Breast epithelium (tissue), 4 donors: ENCODE data around the gene AKR1C8. TPM values are rescaled to one million over a fixed set of nuclear protein-coding genes. Genes with fewer than 3 reads are reported as not detected.
"Not testable (repeated sequence)": the region's sequence is repeated elsewhere in the genome, so short reads cannot be mapped to it uniquely, and the experiment has no call there.

Experiments
- DNase-seq, 2 donors: peaks; one replicate each; pipeline ENCODE4 v3.0.0-alpha.2; 2019; ENCODE audit warnings: low spot score in 2 of 2
- H3K27ac ChIP-seq, 2 donors: fragments of 200-600 bp; sonication (generic) in 1 of 2; one replicate each; pipeline ENCODE4 v1.5.1; 2016 to 2019; ENCODE audit warnings: mild to moderate bottlenecking in 1 of 2
- H3K27me3 ChIP-seq, 2 donors: fragments of 200-600 bp; sonication (generic) in 1 of 2; one replicate each; pipeline versions ENCODE4 v1.5.1 to v1.6.0; 2017 to 2019; ENCODE audit warnings: control low read depth in 1 of 2, mild to moderate bottlenecking in 1 of 2
- H3K36me3 ChIP-seq: fragments of 200-600 bp; one replicate; pipeline ENCODE4 v1.5.1; 2019
- H3K4me1 ChIP-seq, 2 donors: fragments of 200-600 bp; sonication (generic); one replicate each; pipeline ENCODE4 v1.5.1; 2016 to 2019; ENCODE audit warnings: control low read depth in 1 of 2
- H3K4me3 ChIP-seq, 3 donors: fragments of 200-600 bp; sonication (generic); 1 replicate in 2 of 3; 2 replicates in 1 of 3; pipeline ENCODE4 v1.5.1; 2016 to 2019; ENCODE audit warnings: mild to moderate bottlenecking in 3 of 3, moderate library complexity in 2 of 3
- H3K9me3 ChIP-seq, 2 donors: fragments of 200-600 bp; sonication (generic) in 1 of 2; one replicate each; pipeline ENCODE4 v1.5.1; 2016 to 2019; ENCODE audit warnings: control low read depth in 1 of 2
- CTCF ChIP-seq, 3 donors: fragments of 450-650 bp; IDR thresholded peaks; one replicate each; pipeline ENCODE4 v1.5.1; 2016 to 2017; ENCODE audit warnings: antibody characterized with exemption in 3 of 3, mild to moderate bottlenecking in 3 of 3, moderate library complexity in 3 of 3
- POLR2A ChIP-seq: fragments of 450-650 bp; IDR thresholded peaks from one replicate; pipeline ENCODE4 v1.6.1; 2016; ENCODE audit warnings: antibody characterized with exemption, mild to moderate bottlenecking, moderate library complexity
- POLR2AphosphoS5 ChIP-seq, 3 donors: sonication (generic); formaldehyde crosslinking; IDR thresholded peaks; one replicate each; pipeline ENCODE4 v1.6.1; 2017; ENCODE audit warnings: antibody characterized with exemption in 3 of 3
- intact Hi-C: fragments of 100-400 bp; cut with DNase I; formaldehyde crosslinking; loops from one replicate; pipeline ENCODE4 v1.15.1; 2023; ENCODE audit warnings: low total_unique reads
- total RNA-seq, 3 donors: library from RNA; depleted of rRNA; stranded (reverse); fragments of >200 nt; gene quantifications; one replicate each; pipeline ENCODE4 v1.1.0, GENCODE V29; 2016

AKR1C8 gene
- total RNA-seq, 3 donors from 2014 or later, result 0.33 to 0.73 TPM; not detected in 1

- no peaks in the 10 kb centered on the region for H3K27me3 ChIP-seq
- peaks cover 0 to 9% of the 10 kb centered on the region in 2 donors for H3K9me3 ChIP-seq
- H3K4me1 ChIP-seq, result no peaks in the 10 kb centered on the region
- H3K36me3 ChIP-seq, result no peaks in the 10 kb centered on the region
- no peak overlapping the region for H3K27ac ChIP-seq
- no peak for DNase-seq
- TF ChIP-seq POLR2AphosphoS5 (IDR thresholded peaks at IDR 0.05) (no peak), CTCF (IDR thresholded peaks at IDR 0.05) (no peak), POLR2A (no peak)
- H3K4me3 ChIP-seq, result no peak overlapping the region
- intact Hi-C loops, result no loop called here
Observed at GRCh38 chr10:5219262-5219661, 34.3 kb upstream of the AKR1C8 start.

GRCh38 chr10:5216801-5217200 lies 31.9 kb upstream of the AKR1C8 start:
- intact Hi-C loops, result no loop called here
- DNase-seq, result no peak
- TF ChIP-seq POLR2A, result no peak
- TF ChIP-seq POLR2AphosphoS5 (IDR thresholded peaks at IDR 0.05), result no peak
- TF ChIP-seq CTCF (IDR thresholded peaks at IDR 0.05), result no peak

GRCh38 chr10:5211696-5212536 lies 27.0 kb upstream of the AKR1C8 start:
- TF ChIP-seq POLR2A, result no peak
- no peaks in the 10 kb centered on the region for H3K4me1 ChIP-seq
- no peak for DNase-seq
- H3K4me3 ChIP-seq, result no peak overlapping the region
- intact Hi-C loops, result no loop called here
- no peaks in the 10 kb centered on the region for H3K36me3 ChIP-seq
- H3K9me3 ChIP-seq, result peaks cover 0 to 3% of the 10 kb centered on the region in 2 donors
- no peaks in the 10 kb centered on the region for H3K27me3 ChIP-seq
- H3K27ac ChIP-seq, result no peak overlapping the region

More at GRCh38 chr10:5216801-5217200, 31.9 kb upstream of the AKR1C8 start:
- Histone ChIP-seq H3K4me3 (no peak overlapping the region), H3K9me3 (peaks cover 0 to under 1% of the 10 kb centered on the region in 2 donors), H3K4me1 (no peaks in the 10 kb centered on the region), H3K27ac (no peak overlapping the region), H3K27me3 (no peaks in the 10 kb centered on the region), H3K36me3 (no peaks in the 10 kb centered on the region)

- intact Hi-C loops, H3K9me3 ChIP-seq, H3K36me3 ChIP-seq, DNase-seq, H3K27ac ChIP-seq, H3K4me3 ChIP-seq, H3K4me1 ChIP-seq, H3K27me3 ChIP-seq: not testable (repeated sequence)
Observed at GRCh38 chr10:5210261-5210660, 25.3 kb upstream of the AKR1C8 start.

- H3K4me1 ChIP-seq, H3K9me3 ChIP-seq, H3K27me3 ChIP-seq, H3K4me3 ChIP-seq, H3K36me3 ChIP-seq, H3K27ac ChIP-seq, intact Hi-C loops, DNase-seq: not testable (repeated sequence)
Observed at GRCh38 chr10:5209776-5210175, 24.8 kb upstream of the AKR1C8 start.

- Histone ChIP-seq H3K27me3 (no peaks in the 10 kb centered on the region), H3K4me1 (no peaks in the 10 kb centered on the region), H3K9me3 (peaks cover 13 to 20% of the 10 kb centered on the region in 2 donors), H3K27ac (no peak overlapping the region), H3K4me3 (no peak overlapping the region), H3K36me3 (no peaks in the 10 kb centered on the region)
- intact Hi-C loops, result no loop called here
- TF ChIP-seq CTCF (IDR thresholded peaks at IDR 0.05), result no peak
- DNase-seq, result no peak
Observed at GRCh38 chr10:5206799-5207198, 21.8 kb upstream of the AKR1C8 start.
